CD4-positive, alpha-beta T cell (primary cell): ENCODE data around the gene ARHGEF10L. TPM values are rescaled to one million over a fixed set of nuclear protein-coding genes. Genes with fewer than 3 reads are reported as not detected.

Experiments used
- ATAC-seq: fragments of 200-7000 bp; cut with Tn5 transposase; one replicate; pipeline ENCODE4 v1.10.0; 2022; ENCODE audit warnings: mild to moderate bottlenecking; ENCODE audit not compliant: poor library complexity
- CTCF ChIA-PET: fragments of 350-600 bp; sonication (Branson Sonifier 250); formaldehyde crosslinking; loops from one replicate; lab custom pipeline; 2021; ENCODE audit warnings: antibody characterized with exemption, inconsistent platforms; lab: Charles Lee
- POLR2A ChIA-PET: fragments of 350-600 bp; sonication (Branson Sonifier 250); formaldehyde crosslinking; loops from one replicate; lab custom pipeline; 2021; ENCODE audit warnings: antibody characterized with exemption, inconsistent platforms; lab: Charles Lee
- DNase-seq, 14 experiments: peaks; one replicate each; pipeline ENCODE4 v3.0.0-alpha.2; 2013 to 2020; ENCODE audit warnings: mixed read lengths in 2 of 14
- H3K27ac ChIP-seq, 2 donors: one replicate each; pipeline versions ENCODE4 v1.5.1 to v1.7.0; 2013; ENCODE audit warnings: low read length in 2 of 2, low read depth in 1 of 2, mild to moderate bottlenecking in 1 of 2
- H3K27me3 ChIP-seq, 2 experiments: 1 replicate in 1 of 2; 2 replicates in 1 of 2; pipeline versions ENCODE4 v1.6.1 to v1.7.0; 2013; ENCODE audit warnings: low read length in 2 of 2, control low read depth in 1 of 2, mild to moderate bottlenecking in 1 of 2, moderate library complexity in 1 of 2; ENCODE audit not compliant: insufficient read depth in 2 of 2, control insufficient read depth in 1 of 2
- H3K36me3 ChIP-seq: one replicate; pipeline ENCODE4 v1.6.1; 2013; ENCODE audit warnings: low read length, control low read depth; ENCODE audit not compliant: insufficient read depth
- H3K4me1 ChIP-seq: one replicate; pipeline ENCODE4 v1.6.1; 2013; ENCODE audit warnings: low read length, control low read depth; ENCODE audit not compliant: insufficient read depth
- H3K4me3 ChIP-seq: one replicate; pipeline ENCODE4 v1.5.1; 2013; ENCODE audit warnings: mild to moderate bottlenecking, low read length, moderate library complexity
- H3K9me3 ChIP-seq, 2 experiments: 1 replicate in 1 of 2; 2 replicates in 1 of 2; pipeline versions ENCODE4 v1.6.1 to v1.7.0; 2013; ENCODE audit warnings: low read length in 2 of 2, mild to moderate bottlenecking in 2 of 2, control low read depth in 1 of 2, moderate library complexity in 1 of 2; ENCODE audit not compliant: control insufficient read depth in 1 of 2, insufficient read depth in 1 of 2
- H3K27ac Mint-ChIP-seq: one replicate; pipeline ENCODE4 v1.8.0; 2020; ENCODE audit warnings: mixed read lengths
- H3K27me3 Mint-ChIP-seq: one replicate; pipeline ENCODE4 v1.8.0; 2021; ENCODE audit warnings: mixed read lengths
- H3K36me3 Mint-ChIP-seq: one replicate; pipeline ENCODE4 v1.8.0; 2021; ENCODE audit warnings: low read depth, mixed read lengths
- H3K4me1 Mint-ChIP-seq: one replicate; pipeline ENCODE4 v1.8.0; 2021; ENCODE audit warnings: low read depth, mixed read lengths
- H3K4me3 Mint-ChIP-seq: one replicate; pipeline ENCODE4 v1.8.0; 2020; ENCODE audit warnings: mild to moderate bottlenecking, mixed read lengths
- H3K9me3 Mint-ChIP-seq: one replicate; pipeline ENCODE4 v1.8.0; 2020; ENCODE audit warnings: mixed read lengths
- CTCF ChIP-seq: fragments of 200-600 bp; IDR thresholded peaks from one replicate; pipeline ENCODE4 v1.8.0; 2022; ENCODE audit warnings: antibody characterized with exemption, mild to moderate bottlenecking
- intact Hi-C, 2 experiments: fragments of 100-400 bp; cut with DNase I in 1 of 2; cut with micrococcal nuclease in 1 of 2; formaldehyde crosslinking; loops; one replicate each; pipeline versions ENCODE4 v1.15.1 to v1.9.0; 2023 to 2025; cut with DNase I, micrococcal nuclease
- total RNA-seq, 174 experiments: library from RNA in 2 of 174; stranded (reverse) in 2 of 174; gene quantifications; one replicate each; pipeline ENCODE4 v1.2.3 and lab custom pipeline; 2021 to 2026

Gene ARHGEF10L
- total RNA-seq, 2 experiments from 2014 or later = 0.11 to 0.22 TPM

GRCh38 chr1:17544776-17545350, 5.4 kb downstream of the ARHGEF10L start:
- ATAC-seq (no peak), DNase-seq (no peak)
- no peak for TF ChIP-seq CTCF
- H3K4me1 Mint-ChIP-seq = no peaks in the 10 kb centered on the region
- H3K27ac Mint-ChIP-seq = no peak overlapping the region
- peaks cover 63% of the 10 kb centered on the region for H3K27me3 Mint-ChIP-seq
- H3K36me3 ChIP-seq = no peaks in the 10 kb centered on the region
- H3K4me3 ChIP-seq = no peak overlapping the region
- H3K9me3 ChIP-seq = peaks cover 0 to 12% of the 10 kb centered on the region in 2 experiments
- intact Hi-C loops = no loop called here
- H3K27me3 ChIP-seq = peaks cover 16 to 19% of the 10 kb centered on the region in 2 experiments
- no peak overlapping the region for H3K4me3 Mint-ChIP-seq
- no peaks in the 10 kb centered on the region for H3K9me3 Mint-ChIP-seq
- POLR2A ChIA-PET = no interaction called here
- CTCF ChIA-PET = no interaction called here
- H3K27ac ChIP-seq = no peak overlapping the region
- H3K4me1 ChIP-seq = peaks cover 5% of the 10 kb centered on the region
- no peaks in the 10 kb centered on the region for H3K36me3 Mint-ChIP-seq

GRCh38 chr1:17545356-17545755, 5.9 kb downstream of the ARHGEF10L start:
- Histone ChIP-seq H3K27me3 (peaks cover 11 to 14% of the 10 kb centered on the region in 2 experiments), H3K9me3 (peaks cover 0 to 8% of the 10 kb centered on the region in 2 experiments), H3K4me1 (peaks cover 5% of the 10 kb centered on the region), H3K4me3 (no peak overlapping the region), H3K36me3 (no peaks in the 10 kb centered on the region), H3K27ac (no peak overlapping the region)
- no peak for TF ChIP-seq CTCF
- intact Hi-C loops = no loop called here
- Mint-ChIP-seq H3K27me3 (peaks cover 60% of the 10 kb centered on the region), H3K27ac (no peak overlapping the region), H3K4me1 (no peaks in the 10 kb centered on the region), H3K4me3 (no peak overlapping the region), H3K36me3 (no peaks in the 10 kb centered on the region), H3K9me3 (no peaks in the 10 kb centered on the region)
- DNase-seq = no peak
- no peak for ATAC-seq
- ChIA-PET POLR2A (no interaction called here), CTCF (no interaction called here)

GRCh38 chr1:17546946-17547670, 7.6 kb downstream of the ARHGEF10L start:
- no peak for DNase-seq
- intact Hi-C loops = no loop called here
- H3K4me1 Mint-ChIP-seq = no peaks in the 10 kb centered on the region
- H3K27ac Mint-ChIP-seq = no peak overlapping the region
- H3K36me3 Mint-ChIP-seq = no peaks in the 10 kb centered on the region
- no peak for ATAC-seq
- H3K27me3 Mint-ChIP-seq = peaks cover 56% of the 10 kb centered on the region
- CTCF ChIA-PET = no interaction called here
- TF ChIP-seq CTCF = no peak
- H3K4me3 Mint-ChIP-seq = no peak overlapping the region
- no peaks in the 10 kb centered on the region for H3K4me1 ChIP-seq
- H3K36me3 ChIP-seq = no peaks in the 10 kb centered on the region
- H3K9me3 ChIP-seq = no peaks in the 10 kb centered on the region
- peaks cover 0 to 6% of the 10 kb centered on the region in 2 experiments for H3K27me3 ChIP-seq
- no peak overlapping the region for H3K27ac ChIP-seq
- H3K9me3 Mint-ChIP-seq = no peaks in the 10 kb centered on the region
- no peak overlapping the region for H3K4me3 ChIP-seq
- POLR2A ChIA-PET = no interaction called here
